HEK293T (cell line): Measurements from ENCODE around the gene BRD2.
"Not testable (repeated sequence)": the region's sequence is repeated elsewhere in the genome, so short reads cannot be mapped to it uniquely, and the experiment has no call there.

Experiments used
- CTCF ChIA-PET: fragments of 350-600 bp; formaldehyde crosslinking; extraction: SDS; loops from one replicate; lab custom pipeline; 2021; ENCODE audit warnings: antibody characterized with exemption, inconsistent platforms; lab: Yijun Ruan, JAX
- POLR2A ChIA-PET: fragments of 350-600 bp; formaldehyde crosslinking; extraction: SDS; loops from one replicate; lab custom pipeline; 2020; ENCODE audit warnings: antibody characterized with exemption, inconsistent platforms; lab: Yijun Ruan, JAX
- DNase-seq: peaks from one replicate; pipeline ENCODE4 v3.0.0; 2012; ENCODE audit warnings: mixed read lengths; ENCODE audit errors: extremely low spot score
- ARNT ChIP-seq: fragments of 450-650 bp; IDR thresholded peaks from 2 replicates; pipeline ENCODE4 v1.6.1; 2017; ENCODE audit warnings: mild to moderate bottlenecking
- BHLHE40 ChIP-seq: fragments of 450-650 bp; IDR thresholded peaks from 2 replicates; pipeline ENCODE4 v1.6.1; 2016; ENCODE audit warnings: mild to moderate bottlenecking, moderate library complexity, borderline replicate concordance
- CTBP1 ChIP-seq: fragments of 450-650 bp; IDR thresholded peaks from 2 replicates; pipeline ENCODE4 v1.6.1; 2016; ENCODE audit warnings: borderline replicate concordance
- ELF4 ChIP-seq: fragments of 450-650 bp; IDR thresholded peaks from 2 replicates; pipeline ENCODE4 v1.6.1; 2017; ENCODE audit warnings: antibody characterized with exemption
- FOXA1 ChIP-seq: fragments of 450-650 bp; IDR thresholded peaks from 2 replicates; pipeline ENCODE4 v1.6.1; 2016; ENCODE audit warnings: mild to moderate bottlenecking
- FOXM1 ChIP-seq: fragments of 450-650 bp; IDR thresholded peaks from 2 replicates; pipeline ENCODE4 v1.6.1; 2017; ENCODE audit warnings: mild to moderate bottlenecking, borderline replicate concordance
- HDGF ChIP-seq: fragments of 450-650 bp; IDR thresholded peaks from 2 replicates; pipeline ENCODE4 v1.6.1; 2017; ENCODE audit warnings: antibody characterized with exemption, borderline replicate concordance
- L3MBTL2 ChIP-seq: fragments of 450-650 bp; conservative IDR thresholded peaks from 2 replicates; pipeline ENCODE4 v1.6.1; 2016; ENCODE audit warnings: mild to moderate bottlenecking
- LEF1 ChIP-seq: fragments of 450-650 bp; IDR thresholded peaks from 2 replicates; pipeline ENCODE4 v1.6.1; 2017; ENCODE audit warnings: mild to moderate bottlenecking, borderline replicate concordance
- NFRKB ChIP-seq: fragments of 450-650 bp; IDR thresholded peaks from 2 replicates; pipeline ENCODE4 v1.6.1; 2016; ENCODE audit warnings: mild to moderate bottlenecking, moderate library complexity
- SP1 ChIP-seq: fragments of 450-650 bp; IDR thresholded peaks from 2 replicates; pipeline ENCODE4 v1.6.1; 2017
- SUZ12 ChIP-seq: fragments of 450-650 bp; IDR thresholded peaks from 2 replicates; pipeline ENCODE4 v1.6.1; 2016; ENCODE audit warnings: mild to moderate bottlenecking
- TARDBP ChIP-seq: fragments of 450-650 bp; IDR thresholded peaks from 2 replicates; pipeline ENCODE4 v1.6.1; 2016
- ZNF384 ChIP-seq: fragments of 450-650 bp; IDR thresholded peaks from 2 replicates; pipeline ENCODE4 v1.6.1; 2016

The BRD2 gene

GRCh38 chr6:32935551-32936238, 32.7 kb upstream of the BRD2 start:
- ChIA-PET POLR2A (interaction anchor here (1.0 to 10.9 kb wide), 2 partner anchors 36 to 41 kb away, joined by 4 to 113 read pairs; no protein-coding TSS in a partner anchor), CTCF (interaction anchor here (0.7 to 4.8 kb wide), 3 partner anchors 18 to 270 kb away, joined by 3 to 79 read pairs (median 4); no protein-coding TSS in a partner anchor)
- DNase-seq: no peak
- TF ChIP-seq HDGF: no peak
- TF ChIP-seq CTBP1: no peak
- no peak for TF ChIP-seq ELF4
- TF ChIP-seq SP1: no peak
- no peak for TF ChIP-seq NFRKB
- TF ChIP-seq LEF1: no peak
- TF ChIP-seq L3MBTL2: no peak
- TF ChIP-seq TARDBP: no peak

- ChIA-PET POLR2A (interaction anchor here (1.0 to 10.9 kb wide), 2 partner anchors 35 to 42 kb away, joined by 4 to 113 read pairs; no protein-coding TSS in a partner anchor), CTCF (interaction anchor here (0.5 to 4.8 kb wide), 4 partner anchors 17 to 78 kb away, joined by 4 to 79 read pairs (median 4); no protein-coding TSS in a partner anchor)
- peak; percentile 46; the same call in 1 of the 2 replicates for TF ChIP-seq ELF4
- no peak for TF ChIP-seq LEF1
Measured at GRCh38 chr6:32936239-32937152, 31.9 kb upstream of the BRD2 start.

GRCh38 chr6:32937230-32937633, 31.2 kb upstream of the BRD2 start:
- no peak for DNase-seq
- ChIA-PET POLR2A (interaction anchor here (10.9 kb wide), 1 partner anchor 35 kb away, joined by 113 read pairs; no protein-coding TSS in a partner anchor), CTCF (interaction anchor here (1.0 kb wide), 1 partner anchor 77 kb away, joined by 4 read pairs; no protein-coding TSS in a partner anchor)
- no peak for TF ChIP-seq SUZ12
- no peak for TF ChIP-seq BHLHE40
- TF ChIP-seq ELF4: no peak
- TF ChIP-seq ARNT: no peak
- no peak for TF ChIP-seq ZNF384
- TF ChIP-seq FOXA1: no peak
- no peak for TF ChIP-seq FOXM1
- TF ChIP-seq TARDBP: no peak

More at GRCh38 chr6:32936239-32937152, 31.9 kb upstream of the BRD2 start:
- DNase-seq: no peak

GRCh38 chr6:32938494-32938893, 29.9 kb upstream of the BRD2 start:
- TF ChIP-seq SUZ12: no peak
- ChIA-PET POLR2A (interaction anchor here (1.3 to 10.9 kb wide), 2 partner anchors 33 to 45 kb away, joined by 3 to 113 read pairs; no protein-coding TSS in a partner anchor), CTCF (interaction anchor here (4.7 kb wide), 1 partner anchor 46 kb away, joined by 21 read pairs; no protein-coding TSS in a partner anchor)
- no peak for DNase-seq

- DNase-seq: peak; percentile 92
- ChIA-PET CTCF (interaction anchor here (0.6 to 4.7 kb wide), 6 partner anchors 9 to 102 kb away, joined by 3 to 21 read pairs (median 4); partner anchors contain the start of genes HLA-DMA and TAP2), POLR2A (interaction anchor here (1.9 to 10.9 kb wide), 3 partner anchors 13 to 46 kb away, joined by 7 to 113 read pairs (median 16); no protein-coding TSS in a partner anchor)
- no peak for TF ChIP-seq SUZ12
Measured at GRCh38 chr6:32940656-32941213, 27.7 kb upstream of the BRD2 start, which contains the start of gene HLA-DMB. Gene HLA-DMB (minus strand): TSS chr6:32941028. CDS start chr6:32940807, 221 bp downstream.

- DNase-seq: no peak
- TF ChIP-seq L3MBTL2 (no peak), TARDBP (no peak)
- ChIA-PET POLR2A (interaction anchor here (1.9 to 10.9 kb wide), 3 partner anchors 13 to 46 kb away, joined by 7 to 113 read pairs (median 16); no protein-coding TSS in a partner anchor), CTCF (interaction anchor here (0.5 to 4.7 kb wide), 8 partner anchors 8 to 73 kb away, joined by 3 to 21 read pairs (median 4); partner anchors contain the start of gene HLA-DMA)
Measured at GRCh38 chr6:32941214-32941768, 27.1 kb upstream of the BRD2 start.

GRCh38 chr6:32942555-32943123, 25.8 kb upstream of the BRD2 start:
- CTCF ChIA-PET: interaction anchor here (1.0 to 4.7 kb wide), 6 partner anchors 9 to 104 kb away, joined by 3 to 21 read pairs (median 5); partner anchors contain the start of genes HLA-DMA and TAP2
- DNase-seq: not testable (repeated sequence)
- POLR2A ChIA-PET: interaction anchor here (1.9 to 10.9 kb wide), 3 partner anchors 11 to 48 kb away, joined by 7 to 113 read pairs (median 16); no protein-coding TSS in a partner anchor
